Lung (tissue), 12 donors: ENCODE measurements around the gene NFE2L3. TPM values are rescaled to one million over a fixed set of nuclear protein-coding genes. Genes with fewer than 3 reads are reported as not detected.
"Not testable (repeated sequence)": the region's sequence is repeated elsewhere in the genome, so short reads cannot be mapped to it uniquely, and the experiment has no call there.

Experiments used
- ATAC-seq: fragments of 200-7000 bp; cut with Tn5 transposase; one replicate; pipeline ENCODE4 v1.9.1; 2020; ENCODE audit warnings: moderate number of reproducible peaks; ENCODE audit not compliant: insufficient read depth, low FRiP score
- DNase-seq, 3 donors: peaks; one replicate each; pipeline ENCODE4 v3.0.0-alpha.2; 2013 to 2017
- H3K27ac ChIP-seq, 2 donors: one replicate each; pipeline ENCODE4 v1.5.1; 2013; ENCODE audit warnings: mild to moderate bottlenecking in 2 of 2, moderate library complexity in 2 of 2, control low read depth in 1 of 2, inconsistent platforms in 1 of 2, low read depth in 1 of 2, low read length in 1 of 2
- H3K27me3 ChIP-seq, 3 donors: one replicate each; pipeline ENCODE4 v1.5.1; 2013; ENCODE audit warnings: low read length in 2 of 3; ENCODE audit not compliant: control insufficient read depth in 3 of 3, insufficient read depth in 3 of 3
- H3K36me3 ChIP-seq, 4 donors: one replicate each; pipeline ENCODE4 v1.5.1; 2013; ENCODE audit warnings: low read length in 4 of 4, mild to moderate bottlenecking in 1 of 4, moderate library complexity in 1 of 4; ENCODE audit not compliant: control insufficient read depth in 4 of 4, insufficient read depth in 4 of 4
- H3K4me1 ChIP-seq, 5 donors: one replicate each; pipeline ENCODE4 v1.5.1; 2013; ENCODE audit warnings: low read length in 5 of 5, mild to moderate bottlenecking in 2 of 5, moderate library complexity in 1 of 5; ENCODE audit not compliant: control insufficient read depth in 5 of 5, insufficient read depth in 5 of 5
- H3K4me3 ChIP-seq: one replicate; pipeline ENCODE4 v1.5.1; 2013; ENCODE audit warnings: mild to moderate bottlenecking, control low read depth, moderate library complexity
- H3K9ac ChIP-seq, 2 donors: one replicate each; pipeline ENCODE4 v1.5.1; 2013; ENCODE audit warnings: low read length in 2 of 2, control low read depth in 1 of 2; ENCODE audit not compliant: insufficient read depth in 1 of 2
- H3K9me3 ChIP-seq, 4 donors: one replicate each; pipeline ENCODE4 v1.5.1; 2013; ENCODE audit warnings: low read length in 3 of 4, mild to moderate bottlenecking in 1 of 4, moderate library complexity in 1 of 4; ENCODE audit not compliant: control insufficient read depth in 4 of 4, insufficient read depth in 3 of 4
- WGBS, 2 donors: extraction: QIAGEN DNeasy Blood & Tissue Kit; methylation state at CpG; one replicate each; pipeline ENCODE4 v1.1.7; 2013; 5-methylcytosine and 5-hydroxymethylcytosine counted together
- polyA plus RNA-seq, 2 donors: library from polyadenylated mRNA; stranded (reverse); fragments of 200-250 nt; gene quantifications; one replicate each; pipeline ENCODE4 v1.2.1, GENCODE V29; 2013
- total RNA-seq, 2 donors: library from RNA; depleted of rRNA in 1 of 2; stranded (reverse); fragments of >200 nt in 1 of 2; gene quantifications; one replicate each; pipeline ENCODE4 v1.2.1, GENCODE V29; 2014 to 2021
- TF ChIP-seq, protein P1 (sequence below): IDR thresholded peaks from 2 replicates; pipeline ENCODE4 v1.5.1; 2012; ENCODE audit warnings: mild to moderate bottlenecking; ENCODE audit errors: control extremely low read depth, extremely low read depth
- donor health status: control.
- donor health status: control.
- donor health status: Bipolar disorder and iron deficiency.
- donor health status: healthy.
- donor health status: DM: yes; HTN: yes; CAD: no.

Gene NFE2L3
- total and polyA plus RNA-seq, 4 donors, result 3.6 to 6.5 (median 5.1) TPM

DNA sequence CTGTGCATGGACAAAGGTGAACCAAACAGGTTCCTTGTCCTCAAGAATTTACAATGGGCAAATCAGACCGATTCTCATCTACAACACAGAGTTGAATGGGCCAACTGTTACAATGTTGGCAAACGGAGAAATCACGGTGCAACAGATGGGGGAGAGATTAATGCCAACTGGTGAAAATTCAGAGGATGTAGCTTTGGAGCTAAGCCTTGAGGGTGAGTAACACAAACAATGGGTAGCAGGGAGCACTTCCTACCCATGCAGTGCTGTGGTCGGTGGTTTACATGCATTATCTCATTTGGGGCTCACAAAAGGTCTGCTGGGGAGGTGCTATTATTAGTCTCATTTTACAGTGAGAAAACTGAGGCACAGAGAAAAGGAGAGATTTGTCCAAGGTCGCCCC lies 902 bp upstream of the NFE2L3 start:
- H3K9ac ChIP-seq, result no peak overlapping the region
- TF ChIP-seq, protein P1, sequence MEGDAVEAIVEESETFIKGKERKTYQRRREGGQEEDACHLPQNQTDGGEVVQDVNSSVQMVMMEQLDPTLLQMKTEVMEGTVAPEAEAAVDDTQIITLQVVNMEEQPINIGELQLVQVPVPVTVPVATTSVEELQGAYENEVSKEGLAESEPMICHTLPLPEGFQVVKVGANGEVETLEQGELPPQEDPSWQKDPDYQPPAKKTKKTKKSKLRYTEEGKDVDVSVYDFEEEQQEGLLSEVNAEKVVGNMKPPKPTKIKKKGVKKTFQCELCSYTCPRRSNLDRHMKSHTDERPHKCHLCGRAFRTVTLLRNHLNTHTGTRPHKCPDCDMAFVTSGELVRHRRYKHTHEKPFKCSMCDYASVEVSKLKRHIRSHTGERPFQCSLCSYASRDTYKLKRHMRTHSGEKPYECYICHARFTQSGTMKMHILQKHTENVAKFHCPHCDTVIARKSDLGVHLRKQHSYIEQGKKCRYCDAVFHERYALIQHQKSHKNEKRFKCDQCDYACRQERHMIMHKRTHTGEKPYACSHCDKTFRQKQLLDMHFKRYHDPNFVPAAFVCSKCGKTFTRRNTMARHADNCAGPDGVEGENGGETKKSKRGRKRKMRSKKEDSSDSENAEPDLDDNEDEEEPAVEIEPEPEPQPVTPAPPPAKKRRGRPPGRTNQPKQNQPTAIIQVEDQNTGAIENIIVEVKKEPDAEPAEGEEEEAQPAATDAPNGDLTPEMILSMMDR, result no peak
- WGBS, 2 donors, result 78 to 86% methylated on average over 5 of the region's 5 CpGs

DNA sequence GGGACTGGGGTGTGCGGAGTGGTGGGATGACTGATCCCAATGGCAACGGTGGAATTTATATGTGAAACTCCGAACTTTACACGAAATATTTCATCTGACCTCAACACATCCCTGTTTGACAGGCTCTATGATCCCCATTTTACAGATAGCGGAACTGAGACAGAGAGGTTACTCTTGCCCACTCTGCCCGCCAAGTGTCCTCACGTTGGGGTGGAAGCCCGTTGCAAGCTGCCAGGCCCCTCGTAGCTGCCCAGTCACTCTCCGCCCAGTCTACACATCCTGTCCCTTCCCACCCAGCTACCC lies 397 bp upstream of the NFE2L3 start:
- Histone ChIP-seq H3K4me1 (peaks cover 0 to 19% (median 4%) of the 10 kb centered on the region in 5 donors), H3K9ac (no peak overlapping the region), H3K4me3 (peak overlapping the region; percentile 30), H3K9me3 (no peaks in the 10 kb centered on the region), H3K27me3 (peaks cover 0 to 42% (median 31%) of the 10 kb centered on the region in 3 donors), H3K27ac (peak overlapping the region in 1 of 2 donors; percentile 26), H3K36me3 (no peaks in the 10 kb centered on the region)
- DNase-seq (no peak), ATAC-seq (no peak)
- TF ChIP-seq, protein P1, result no peak
- 51 to 58% methylated on average over 10 of the region's 10 CpGs for WGBS, 2 donors

More for the DNA sequence above, 902 bp upstream of the NFE2L3 start:
- no peak overlapping the region for H3K27ac ChIP-seq
- H3K4me3 ChIP-seq, result no peak overlapping the region
- ATAC-seq (no peak), DNase-seq (no peak)
- H3K27me3 ChIP-seq, result peaks cover 0 to 42% (median 31%) of the 10 kb centered on the region in 3 donors
- no peaks in the 10 kb centered on the region for H3K36me3 ChIP-seq
- H3K9me3 ChIP-seq, result no peaks in the 10 kb centered on the region
- H3K4me1 ChIP-seq, result peaks cover 0 to 19% (median 4%) of the 10 kb centered on the region in 5 donors

DNA sequence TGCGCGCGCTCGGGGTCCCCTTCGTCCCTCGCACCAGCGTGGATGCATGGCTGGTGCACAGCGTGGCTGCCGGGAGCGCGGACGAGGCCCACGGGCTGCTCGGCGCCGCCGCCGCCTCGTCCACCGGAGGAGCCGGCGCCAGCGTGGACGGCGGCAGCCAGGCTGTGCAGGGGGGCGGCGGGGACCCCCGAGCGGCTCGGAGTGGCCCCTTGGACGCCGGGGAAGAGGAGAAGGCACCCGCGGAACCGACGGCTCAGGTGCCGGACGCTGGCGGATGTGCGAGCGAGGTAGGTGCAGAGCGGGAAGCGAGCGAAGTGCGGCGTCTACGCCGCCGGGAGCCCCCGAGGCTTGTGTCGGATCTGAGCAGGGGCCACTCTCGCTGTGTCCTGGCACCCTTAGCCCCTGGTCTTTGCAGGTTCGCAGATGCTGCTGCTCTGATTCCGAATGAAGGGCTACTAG lies 813 bp downstream of the NFE2L3 start:
- H3K27ac ChIP-seq, result peak overlapping the region in 1 of 2 donors; percentile 26
- ATAC-seq, H3K36me3 ChIP-seq, H3K9me3 ChIP-seq, DNase-seq, H3K9ac ChIP-seq: not testable (repeated sequence)
- peak overlapping the region; percentile 73 for H3K4me3 ChIP-seq
- H3K27me3 ChIP-seq, result peaks cover 0 to 42% (median 38%) of the 10 kb centered on the region in 3 donors
- peaks cover 0 to 21% (median 4%) of the 10 kb centered on the region in 5 donors for H3K4me1 ChIP-seq
- WGBS, 2 donors, result 2 to 6% methylated on average over 38 to 54 of the region's 54 CpGs

DNA sequence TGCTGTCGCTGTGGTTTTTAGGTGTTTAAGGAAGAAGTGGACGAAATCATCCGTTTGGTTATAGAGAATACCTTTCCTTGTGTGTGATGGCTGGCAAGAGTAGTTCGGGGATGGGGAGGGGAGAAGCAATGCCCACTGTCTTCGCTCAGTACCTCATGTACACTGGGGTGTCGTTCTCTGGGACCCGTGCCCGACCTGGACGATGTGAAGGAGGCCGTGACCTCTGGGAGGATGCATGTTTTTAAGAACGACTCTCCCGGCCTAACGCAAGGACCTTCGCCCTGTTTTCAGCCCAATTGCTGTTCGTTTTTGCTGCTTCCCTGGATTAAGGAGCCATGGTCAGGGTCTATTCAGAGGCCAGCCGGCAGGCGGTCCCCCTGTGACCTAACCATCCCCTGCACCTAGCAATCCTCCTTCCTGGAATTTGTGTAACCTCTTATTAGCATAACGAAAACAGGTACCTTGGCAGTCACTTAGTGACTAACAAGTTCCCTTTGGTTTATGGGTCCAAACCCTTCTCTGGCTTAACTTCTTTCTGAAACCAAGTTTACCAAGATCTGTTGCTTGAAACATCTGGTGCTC lies 1.3 kb downstream of the NFE2L3 start:
- ATAC-seq, result no peak
- Histone ChIP-seq H3K4me3 (peak overlapping the region; percentile 30), H3K9ac (no peak overlapping the region), H3K4me1 (peaks cover 0 to 21% (median 4%) of the 10 kb centered on the region in 5 donors), H3K27ac (peak overlapping the region in 1 of 2 donors; percentile 26), H3K27me3 (peaks cover 0 to 42% (median 38%) of the 10 kb centered on the region in 3 donors), H3K36me3 (no peaks in the 10 kb centered on the region), H3K9me3 (no peaks in the 10 kb centered on the region)
- 22 to 37% methylated on average over 18 of the region's 18 CpGs for WGBS, 2 donors
- no peak for DNase-seq
- TF ChIP-seq, protein P1, result no peak
